Pancreas (tissue), 10 donors: ENCODE measurements around the gene RNF130. TPM values are rescaled to one million over a fixed set of nuclear protein-coding genes. Genes with fewer than 3 reads are reported as not detected.

ENCODE experiments used
- ATAC-seq, 4 donors: fragments of 200-7000 bp; cut with Tn5 transposase; one replicate each; pipeline versions ENCODE4 v1.8.0 to v1.9.1; 2020; ENCODE audit warnings: mild to moderate bottlenecking in 4 of 4, moderate library complexity in 4 of 4
- DNase-seq, 6 donors: peaks; one replicate each; pipeline ENCODE4 v3.0.0-alpha.2; 2020
- FAIRE-seq: peaks from 2 replicates; lab custom pipeline; 2012; peaks lifted over from hg19 to GRCh38; lab: Jason Lieb, UNC
- H3K27ac ChIP-seq, 4 donors: fragments of 200-600 bp; sonication (generic); 1 replicate in 3 of 4; 2 replicates in 1 of 4; pipeline versions ENCODE4 v1.5.0 to v1.8.0; 2020
- H3K27me3 ChIP-seq, 4 donors: fragments of 200-600 bp; one replicate each; pipeline ENCODE4 v1.8.0; 2021
- H3K36me3 ChIP-seq, 3 donors: fragments of 200-600 bp; sonication (generic) in 1 of 3; one replicate each; pipeline versions ENCODE4 v1.5.0 to v1.8.0; 2020 to 2021
- H3K4me1 ChIP-seq, 3 donors: fragments of 200-600 bp; one replicate each; pipeline ENCODE4 v1.8.0; 2021
- H3K4me3 ChIP-seq, 4 donors: fragments of 200-600 bp; sonication (generic) in 2 of 4; one replicate each; pipeline versions ENCODE4 v1.5.0 to v1.8.0; 2020 to 2021
- H3K9me3 ChIP-seq, 4 donors: fragments of 200-600 bp; one replicate each; pipeline ENCODE4 v1.8.0; 2021
- CTCF ChIP-seq, 4 donors: fragments of 200-600 bp; sonication (generic) in 3 of 4; IDR thresholded peaks; one replicate each; pipeline versions ENCODE4 v1.5.0 to v1.8.0; 2021; ENCODE audit warnings: antibody characterized with exemption in 4 of 4
- WGBS, 2 donors: extraction: QIAGEN DNeasy Blood & Tissue Kit; methylation state at CpG; one replicate each; pipeline ENCODE4 v1.1.7; 2013; 5-methylcytosine and 5-hydroxymethylcytosine counted together
- intact Hi-C, 3 donors: fragments of 100-400 bp; cut with DNase I; formaldehyde crosslinking; loops; one replicate each; pipeline versions ENCODE4 v1.11.1 to v1.14.2; 2022
- polyA plus RNA-seq, 2 donors: library from polyadenylated mRNA; stranded (reverse); fragments of 200-250 nt; gene quantifications; one replicate each; pipeline ENCODE4 v1.2.3, GENCODE V29; 2013
- total RNA-seq, 6 donors: library from RNA; stranded (reverse); fragmentation: NEBNext Ultra II Directional in 4 of 6; extraction: Animal tissue kit (Norgen Biotek cat#: 25700) in 4 of 6; gene quantifications; one replicate each; pipeline versions ENCODE4 v1.2.1 to v1.2.4, GENCODE V29; 2021 to 2023
- donor health status: healthy with polysubstance abuse.
- donor health status: DM: no; HTN: no; CAD: no; lungs with moderate emphysema.
- donor health status: DM: no; HTN: no; CAD: no.
- donor health status: control.
- donor health status: control.
- donor health status: Bipolar disorder and iron deficiency.
- donor health status: DM: yes; HTN: yes; CAD: no.
- donor health status: DM: no; HTN: no; CAD: no.
- donor health status: DM: no; HTN: no; CAD: no.
- donor health status: DM: yes; HTN: yes; CAD: no.

The RNF130 gene
- total and polyA plus RNA-seq, 8 donors, result 21.4 to 57.8 (median 37.8) TPM

- 95 to 96% methylated on average over 6 of the region's 6 CpGs for WGBS, 2 donors
- FAIRE-seq (no peak), ATAC-seq (no peak), DNase-seq (no peak)
- H3K4me1 ChIP-seq, result no peaks in the 10 kb centered on the region
- no peak for TF ChIP-seq CTCF (IDR thresholded peaks at IDR 0.05)
- no peaks in the 10 kb centered on the region for H3K9me3 ChIP-seq
- intact Hi-C loops, result no loop called here
- H3K4me3 ChIP-seq, result no peak overlapping the region
- no peaks in the 10 kb centered on the region for H3K27me3 ChIP-seq
- peaks cover 0 to 6% (median 0%) of the 10 kb centered on the region in 3 donors for H3K36me3 ChIP-seq
- H3K27ac ChIP-seq, result no peak overlapping the region
Measured at GRCh38 chr5:179954434-179954833, 117.1 kb downstream of the RNF130 start.

- intact Hi-C loops, result no loop called here
- no peak overlapping the region for H3K4me3 ChIP-seq
- DNase-seq (no peak), ATAC-seq (no peak), FAIRE-seq (no peak)
- no peak overlapping the region for H3K27ac ChIP-seq
- WGBS, 2 donors, result 95% methylated on average over 4 of the region's 4 CpGs
- no peaks in the 10 kb centered on the region for H3K4me1 ChIP-seq
- H3K27me3 ChIP-seq, result no peaks in the 10 kb centered on the region
- peaks cover 0 to 6% (median 0%) of the 10 kb centered on the region in 3 donors for H3K36me3 ChIP-seq
- H3K9me3 ChIP-seq, result no peaks in the 10 kb centered on the region
- TF ChIP-seq CTCF (IDR thresholded peaks at IDR 0.05), result no peak
Measured at GRCh38 chr5:179953987-179954386, 117.6 kb downstream of the RNF130 start.

- H3K4me1 ChIP-seq, result no peaks in the 10 kb centered on the region
- FAIRE-seq (peak; percentile 41), DNase-seq (no peak), ATAC-seq (no peak)
- no peaks in the 10 kb centered on the region for H3K36me3 ChIP-seq
- no peaks in the 10 kb centered on the region for H3K9me3 ChIP-seq
- TF ChIP-seq CTCF (IDR thresholded peaks at IDR 0.05), result no peak
- H3K4me3 ChIP-seq, result no peak overlapping the region
- intact Hi-C loops, result no loop called here
- 91 to 95% methylated on average over 13 of the region's 13 CpGs for WGBS, 2 donors
- H3K27ac ChIP-seq, result no peak overlapping the region
- H3K27me3 ChIP-seq, result no peaks in the 10 kb centered on the region
Measured at GRCh38 chr5:179936976-179937681, 134.4 kb downstream of the RNF130 start.

- intact Hi-C loops, result no loop called here
- DNase-seq, result peak in 2 of 6 donors; percentile 18 to 42
- Histone ChIP-seq H3K4me3 (no peak overlapping the region), H3K27me3 (no peaks in the 10 kb centered on the region), H3K36me3 (no peaks in the 10 kb centered on the region), H3K4me1 (no peaks in the 10 kb centered on the region), H3K9me3 (no peaks in the 10 kb centered on the region), H3K27ac (no peak overlapping the region)
- WGBS, 2 donors, result 45 to 46% methylated on average over 8 of the region's 8 CpGs
- FAIRE-seq, result no peak
- ATAC-seq, result peak; percentile 73 to 85 (median 77)
- no peak for TF ChIP-seq CTCF (IDR thresholded peaks at IDR 0.05)
Measured at GRCh38 chr5:179930788-179931473, 140.6 kb downstream of the RNF130 start.

- Histone ChIP-seq H3K36me3 (no peaks in the 10 kb centered on the region), H3K9me3 (no peaks in the 10 kb centered on the region), H3K4me1 (no peaks in the 10 kb centered on the region), H3K27ac (no peak overlapping the region), H3K27me3 (no peaks in the 10 kb centered on the region), H3K4me3 (no peak overlapping the region)
- intact Hi-C loops, result no loop called here
- FAIRE-seq, result no peak
- no peak for DNase-seq
- TF ChIP-seq CTCF (IDR thresholded peaks at IDR 0.05), result no peak
- 89 to 92% methylated on average over 7 of the region's 7 CpGs for WGBS, 2 donors
- no peak for ATAC-seq
Measured at GRCh38 chr5:179927824-179928223, 143.7 kb downstream of the RNF130 start.
